Breast epithelium (tissue), 4 donors: ENCODE data around the gene TMEM97. TPM values are rescaled to one million over a fixed set of nuclear protein-coding genes. Genes with fewer than 3 reads are reported as not detected.
A peak's percentile ranks its signal among the peaks of the same experiment; 100 is the strongest.

Experiments used
- DNase-seq, 2 donors: peaks; one replicate each; pipeline ENCODE4 v3.0.0-alpha.2; 2019; ENCODE audit warnings: low spot score in 2 of 2
- H3K27ac ChIP-seq, 2 donors: fragments of 200-600 bp; sonication (generic) in 1 of 2; one replicate each; pipeline ENCODE4 v1.5.1; 2016 to 2019; ENCODE audit warnings: mild to moderate bottlenecking in 1 of 2
- H3K27me3 ChIP-seq, 2 donors: fragments of 200-600 bp; sonication (generic) in 1 of 2; one replicate each; pipeline versions ENCODE4 v1.5.1 to v1.6.0; 2017 to 2019; ENCODE audit warnings: control low read depth in 1 of 2, mild to moderate bottlenecking in 1 of 2
- H3K36me3 ChIP-seq: fragments of 200-600 bp; one replicate; pipeline ENCODE4 v1.5.1; 2019
- H3K4me1 ChIP-seq, 2 donors: fragments of 200-600 bp; sonication (generic); one replicate each; pipeline ENCODE4 v1.5.1; 2016 to 2019; ENCODE audit warnings: control low read depth in 1 of 2
- H3K4me3 ChIP-seq, 3 donors: fragments of 200-600 bp; sonication (generic); 1 replicate in 2 of 3; 2 replicates in 1 of 3; pipeline ENCODE4 v1.5.1; 2016 to 2019; ENCODE audit warnings: mild to moderate bottlenecking in 3 of 3, moderate library complexity in 2 of 3
- H3K9me3 ChIP-seq, 2 donors: fragments of 200-600 bp; sonication (generic) in 1 of 2; one replicate each; pipeline ENCODE4 v1.5.1; 2016 to 2019; ENCODE audit warnings: control low read depth in 1 of 2
- POLR2A ChIP-seq: fragments of 450-650 bp; IDR thresholded peaks from one replicate; pipeline ENCODE4 v1.6.1; 2016; ENCODE audit warnings: antibody characterized with exemption, mild to moderate bottlenecking, moderate library complexity
- POLR2AphosphoS5 ChIP-seq, 3 donors: sonication (generic); formaldehyde crosslinking; IDR thresholded peaks; one replicate each; pipeline ENCODE4 v1.6.1; 2017; ENCODE audit warnings: antibody characterized with exemption in 3 of 3
- intact Hi-C: fragments of 100-400 bp; cut with DNase I; formaldehyde crosslinking; loops from one replicate; pipeline ENCODE4 v1.15.1; 2023; ENCODE audit warnings: low total_unique reads
- total RNA-seq, 3 donors: library from RNA; depleted of rRNA; stranded (reverse); fragments of >200 nt; gene quantifications; one replicate each; pipeline ENCODE4 v1.1.0, GENCODE V29; 2016
- TF ChIP-seq, protein P1 (sequence below), 3 donors: fragments of 450-650 bp; IDR thresholded peaks; one replicate each; pipeline ENCODE4 v1.5.1; 2016 to 2017; ENCODE audit warnings: antibody characterized with exemption in 3 of 3, mild to moderate bottlenecking in 3 of 3, moderate library complexity in 3 of 3

TMEM97 gene
- total RNA-seq, 3 donors from 2014 or later, result 7.2 to 9.8 (median 7.5) TPM

DNA sequence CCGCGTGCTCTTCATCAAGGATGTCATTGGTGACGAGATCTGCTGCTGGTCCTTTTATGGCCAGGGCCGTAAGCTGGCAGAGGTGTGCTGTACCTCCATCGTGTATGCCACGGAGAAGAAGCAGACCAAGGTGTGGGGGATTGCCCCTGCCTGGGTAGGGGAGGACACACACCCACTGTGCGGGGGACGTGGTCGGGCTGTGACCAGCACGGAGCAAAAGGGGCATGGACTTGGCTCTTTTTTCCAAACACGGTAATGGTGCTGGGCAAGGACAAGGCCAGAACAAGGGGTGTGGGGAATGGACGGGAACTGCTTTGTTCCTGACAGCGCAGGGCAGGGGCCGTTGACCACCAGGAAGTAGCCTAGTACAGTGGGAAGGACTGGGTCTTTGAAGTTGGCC lies 23.3 kb downstream of the TMEM97 start:
- H3K36me3 ChIP-seq, result peaks cover 6% of the 10 kb centered on the region
- H3K27me3 ChIP-seq, result no peaks in the 10 kb centered on the region
- H3K4me1 ChIP-seq, result peaks cover 0 to 16% of the 10 kb centered on the region in 2 donors
- TF ChIP-seq, protein P1, sequence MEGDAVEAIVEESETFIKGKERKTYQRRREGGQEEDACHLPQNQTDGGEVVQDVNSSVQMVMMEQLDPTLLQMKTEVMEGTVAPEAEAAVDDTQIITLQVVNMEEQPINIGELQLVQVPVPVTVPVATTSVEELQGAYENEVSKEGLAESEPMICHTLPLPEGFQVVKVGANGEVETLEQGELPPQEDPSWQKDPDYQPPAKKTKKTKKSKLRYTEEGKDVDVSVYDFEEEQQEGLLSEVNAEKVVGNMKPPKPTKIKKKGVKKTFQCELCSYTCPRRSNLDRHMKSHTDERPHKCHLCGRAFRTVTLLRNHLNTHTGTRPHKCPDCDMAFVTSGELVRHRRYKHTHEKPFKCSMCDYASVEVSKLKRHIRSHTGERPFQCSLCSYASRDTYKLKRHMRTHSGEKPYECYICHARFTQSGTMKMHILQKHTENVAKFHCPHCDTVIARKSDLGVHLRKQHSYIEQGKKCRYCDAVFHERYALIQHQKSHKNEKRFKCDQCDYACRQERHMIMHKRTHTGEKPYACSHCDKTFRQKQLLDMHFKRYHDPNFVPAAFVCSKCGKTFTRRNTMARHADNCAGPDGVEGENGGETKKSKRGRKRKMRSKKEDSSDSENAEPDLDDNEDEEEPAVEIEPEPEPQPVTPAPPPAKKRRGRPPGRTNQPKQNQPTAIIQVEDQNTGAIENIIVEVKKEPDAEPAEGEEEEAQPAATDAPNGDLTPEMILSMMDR (IDR thresholded peaks at IDR 0.05), result no peak
- TF ChIP-seq POLR2A (no peak), POLR2AphosphoS5 (IDR thresholded peaks at IDR 0.05) (no peak)
- H3K4me3 ChIP-seq, result no peak overlapping the region
- DNase-seq, result no peak
- no peak overlapping the region for H3K27ac ChIP-seq
- H3K9me3 ChIP-seq, result no peaks in the 10 kb centered on the region
- intact Hi-C loops, result no loop called here

DNA sequence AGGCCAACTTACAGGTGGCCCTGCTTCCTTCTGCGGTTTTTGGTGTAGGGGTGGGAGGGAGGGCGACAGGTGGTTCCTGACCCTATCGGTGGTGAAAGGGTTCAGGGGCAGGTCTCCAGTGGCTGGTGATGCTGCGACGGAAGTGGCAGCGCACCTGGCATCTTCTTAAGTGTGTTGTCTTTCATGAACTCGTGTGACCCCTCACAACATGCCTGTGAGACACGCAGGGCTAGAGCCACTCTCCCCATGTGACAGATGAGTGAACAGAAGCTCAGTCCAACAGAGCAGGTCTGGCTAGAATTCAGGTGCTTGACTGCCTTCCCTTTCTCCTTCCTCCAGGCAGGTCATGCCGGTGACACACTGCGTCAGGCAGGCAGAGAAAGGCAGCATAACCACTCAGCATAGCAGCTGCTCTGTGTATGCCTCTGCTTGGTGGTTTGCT lies 24.5 kb downstream of the TMEM97 start:
- Histone ChIP-seq H3K9me3 (no peaks in the 10 kb centered on the region), H3K27me3 (no peaks in the 10 kb centered on the region), H3K4me3 (no peak overlapping the region), H3K4me1 (peaks cover 3 to 17% of the 10 kb centered on the region in 2 donors), H3K36me3 (peaks cover 6% of the 10 kb centered on the region), H3K27ac (peak overlapping the region in 1 of 2 donors; percentile 8)
- DNase-seq, result no peak
- no peak for TF ChIP-seq POLR2AphosphoS5 (IDR thresholded peaks at IDR 0.05)
- TF ChIP-seq, protein P1 (IDR thresholded peaks at IDR 0.05), result no peak
- no peak for TF ChIP-seq POLR2A
- intact Hi-C loops, result no loop called here

DNA sequence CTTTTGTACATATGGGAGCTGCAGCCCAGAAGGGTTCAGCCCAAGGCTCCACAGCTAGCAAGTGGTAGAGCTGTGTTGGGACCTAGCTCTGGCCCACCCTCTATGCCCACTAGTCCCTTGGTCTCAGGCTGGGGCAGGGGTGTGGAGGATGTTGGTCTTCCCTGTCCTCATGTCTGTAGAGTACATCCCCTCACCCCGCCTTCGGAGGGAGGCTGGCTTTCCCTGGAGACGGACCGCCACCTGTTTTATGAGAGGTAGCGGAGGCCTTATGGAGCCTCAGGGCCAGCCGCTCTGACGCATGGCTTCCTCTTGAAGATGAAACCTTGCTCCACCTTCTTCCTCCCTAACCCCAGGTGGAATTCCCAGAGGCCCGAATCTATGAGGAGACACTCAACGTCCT lies 25.0 kb downstream of the TMEM97 start:
- H3K27me3 ChIP-seq, result no peaks in the 10 kb centered on the region
- intact Hi-C loops, result no loop called here
- H3K4me1 ChIP-seq, result peaks cover 3 to 17% of the 10 kb centered on the region in 2 donors
- H3K9me3 ChIP-seq, result no peaks in the 10 kb centered on the region
- H3K4me3 ChIP-seq, result no peak overlapping the region
- H3K27ac ChIP-seq, result no peak overlapping the region
- H3K36me3 ChIP-seq, result peaks cover 6% of the 10 kb centered on the region
- TF ChIP-seq POLR2AphosphoS5 (IDR thresholded peaks at IDR 0.05) (no peak), POLR2A (no peak)
- TF ChIP-seq, protein P1 (IDR thresholded peaks at IDR 0.05), result no peak
- no peak for DNase-seq

DNA sequence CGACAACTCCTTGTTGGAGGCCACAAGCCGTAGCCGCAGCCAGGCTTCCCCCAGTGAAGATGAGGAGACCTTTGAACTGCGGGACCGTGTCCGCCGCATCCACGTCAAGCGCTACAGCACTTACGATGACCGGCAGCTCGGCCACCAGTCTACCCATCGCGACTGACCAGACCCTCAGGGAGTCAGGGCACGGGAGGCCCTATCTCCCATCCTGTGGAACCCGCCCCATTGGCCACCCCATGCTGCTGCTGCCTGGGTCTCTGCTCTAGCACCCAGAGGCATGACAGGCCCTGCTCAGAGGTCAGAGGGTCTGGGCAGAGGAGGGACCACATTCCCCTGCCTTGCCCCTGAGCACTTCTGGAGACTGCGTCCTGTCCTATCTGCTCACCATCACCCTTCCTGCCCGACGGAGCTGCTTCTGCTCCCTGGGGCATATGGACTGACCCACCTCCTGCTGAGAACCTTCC lies 25.5 kb downstream of the TMEM97 start:
- TF ChIP-seq, protein P1 (IDR thresholded peaks at IDR 0.05), result no peak
- no peak for TF ChIP-seq POLR2A
- TF ChIP-seq POLR2AphosphoS5 (IDR thresholded peaks at IDR 0.05), result no peak
- no peak overlapping the region for H3K27ac ChIP-seq
- H3K4me1 ChIP-seq, result peaks cover 3 to 17% of the 10 kb centered on the region in 2 donors
- no peak overlapping the region for H3K4me3 ChIP-seq
- no peaks in the 10 kb centered on the region for H3K9me3 ChIP-seq
- H3K36me3 ChIP-seq, result peaks cover 6% of the 10 kb centered on the region
- no peak for DNase-seq
- H3K27me3 ChIP-seq, result no peaks in the 10 kb centered on the region
- intact Hi-C loops, result no loop called here

DNA sequence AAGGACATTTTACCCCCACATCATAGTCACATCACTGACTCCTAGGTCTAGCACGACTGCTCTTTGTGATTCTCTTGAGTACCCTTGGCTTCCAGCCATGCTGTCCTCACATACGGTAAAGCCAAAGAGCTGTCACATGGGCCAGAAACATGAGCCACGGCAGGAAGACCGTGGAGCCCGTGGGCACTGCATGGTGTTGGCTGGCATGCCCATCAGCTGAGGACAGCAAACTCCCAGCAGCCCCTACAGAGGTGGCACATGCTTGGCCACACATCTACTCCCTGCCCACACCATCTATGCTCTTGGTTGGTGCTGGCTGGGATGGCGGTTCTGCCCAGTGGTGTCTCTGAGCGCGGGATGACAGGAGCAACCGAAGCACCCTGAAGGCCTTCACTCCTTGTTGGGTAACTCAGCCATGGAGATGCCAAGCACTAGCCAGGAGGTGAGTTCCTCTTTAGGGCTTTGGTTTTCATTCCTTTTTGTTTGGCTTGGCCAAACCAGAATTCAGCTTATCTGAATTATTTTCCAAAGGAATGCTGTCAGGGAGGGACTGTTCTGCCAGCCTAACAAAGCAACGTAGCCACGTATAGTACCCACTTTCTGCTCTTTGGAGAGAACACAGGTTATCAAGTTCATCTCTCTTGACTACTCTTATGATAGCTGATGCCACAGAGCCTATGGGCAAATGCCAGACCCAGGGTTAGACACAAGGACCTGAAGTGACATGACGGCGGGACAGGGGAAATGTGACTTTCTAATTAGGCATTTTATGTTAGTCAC lies 26.6 kb downstream of the TMEM97 start:
- intact Hi-C loops, result no loop called here
- H3K9me3 ChIP-seq, result no peaks in the 10 kb centered on the region
- peaks cover 6% of the 10 kb centered on the region for H3K36me3 ChIP-seq
- H3K27ac ChIP-seq, result peak overlapping the region; percentile 75 to 78
- H3K4me3 ChIP-seq, result no peak overlapping the region
- DNase-seq, result peak in 1 of 2 donors; percentile 37
- peaks cover 3 to 17% of the 10 kb centered on the region in 2 donors for H3K4me1 ChIP-seq
- TF ChIP-seq POLR2AphosphoS5 (IDR thresholded peaks at IDR 0.05) (no peak), POLR2A (no peak)
- TF ChIP-seq, protein P1 (IDR thresholded peaks at IDR 0.05), result no peak
- no peaks in the 10 kb centered on the region for H3K27me3 ChIP-seq
